K562 (cell line): Measurements from ENCODE around the gene CMTM8. TPM values are rescaled to one million over a fixed set of nuclear protein-coding genes. Genes with fewer than 3 reads are reported as not detected.

Experiments
- ATAC-seq: fragments of 200-7000 bp; cut with Tn5 transposase; 3 replicates; pipeline ENCODE4 v1.9.1; 2020; ENCODE audit warnings: moderate library complexity
- BruUV-seq: library from RNA; stranded (reverse); fragments of 400-500 nt; replicated peaks from 2 replicates; lab custom pipeline; 2021; lab: Mats Ljungman, UMichigan
- CTCF ChIA-PET: fragments of 300-600 bp; formaldehyde crosslinking; extraction: SDS; loops from one replicate; lab custom pipeline; 2021; ENCODE audit warnings: low intra/inter-chr PET ratio; lab: Yijun Ruan, JAX
- POLR2A ChIA-PET: fragments of 300-600, 350-650 bp; sonication (Branson Sonifier 250); formaldehyde crosslinking; extraction: SDS; loops from one replicate; lab custom pipeline; 2021; ENCODE audit warnings: antibody characterized with exemption, inconsistent platforms; lab: Yijun Ruan, JAX
- DNase-seq, 4 experiments: peaks; one replicate each; pipeline versions ENCODE4 v3.0.0 to v3.0.0-alpha.2; 2011 to 2018; ENCODE audit warnings: low spot score in 3 of 4, mixed read lengths in 3 of 4; ENCODE audit errors: extremely low read depth in 1 of 4
- FAIRE-seq: peaks from 2 replicates; lab custom pipeline; 2011; peaks lifted over from hg19 to GRCh38; lab: Jason Lieb, UNC
- H2AFZ ChIP-seq: 2 replicates; pipeline ENCODE4 v1.6.0; 2011; ENCODE audit warnings: low read depth, low read length, control low read depth, inconsistent platforms
- H3K27ac ChIP-seq: fragments of 200-600 bp; 3 replicates; pipeline ENCODE4 v1.8.0; 2011; ENCODE audit warnings: low read depth, mild to moderate bottlenecking, control low read depth, inconsistent platforms, low read length, moderate library complexity, mixed read lengths; ENCODE audit errors: extremely low read depth
- H3K27me3 ChIP-seq, 2 experiments: fragments of 300-600 bp in 1 of 2; 2 replicates in 1 of 2; 3 replicates in 1 of 2; pipeline versions ENCODE4 v1.6.0 to v1.8.0; 2011; ENCODE audit warnings: inconsistent platforms in 2 of 2, low read length in 2 of 2, mild to moderate bottlenecking in 1 of 2, mixed read lengths in 1 of 2, moderate library complexity in 1 of 2; ENCODE audit not compliant: control insufficient read depth in 2 of 2, insufficient read depth in 2 of 2
- H3K36me3 ChIP-seq: fragments of 300-600 bp; 3 replicates; pipeline ENCODE4 v1.8.0; 2011; ENCODE audit warnings: mild to moderate bottlenecking, low read length, inconsistent platforms; ENCODE audit not compliant: control insufficient read depth, insufficient read depth
- H3K4me1 ChIP-seq, 2 experiments: fragments of 200-600 bp in 1 of 2; replicated peaks in 1 of 2; 2 replicates in 1 of 2; 3 replicates in 1 of 2; pipeline versions ENCODE4 v1.5.1 to v1.8.0; 2011; ENCODE audit warnings: inconsistent platforms in 2 of 2, low read length in 2 of 2, mild to moderate bottlenecking in 1 of 2, mixed read lengths in 1 of 2, moderate library complexity in 1 of 2; ENCODE audit not compliant: control insufficient read depth in 2 of 2, insufficient read depth in 2 of 2
- H3K4me2 ChIP-seq: 2 replicates; pipeline ENCODE4 v1.6.1; 2011; ENCODE audit warnings: low read length, control low read depth, inconsistent platforms, mixed read lengths; ENCODE audit not compliant: insufficient read depth
- H3K4me3 ChIP-seq: fragments of 200-600 bp; sonication (generic), shearing (Covaris generic); 2 replicates; pipeline ENCODE4 v1.5.1; 2016; ENCODE audit warnings: control low read depth, inconsistent platforms
- H3K79me2 ChIP-seq: fragments of 200-600 bp; 3 replicates; pipeline ENCODE4 v1.8.0; 2011; ENCODE audit warnings: low read length, inconsistent platforms; ENCODE audit not compliant: control insufficient read depth, insufficient read depth
- H3K9ac ChIP-seq, 2 experiments: 2 replicates each; pipeline versions ENCODE4 v1.6.0 to v1.6.1; 2011; ENCODE audit warnings: low read depth in 2 of 2, low read length in 2 of 2, control low read depth in 1 of 2, inconsistent platforms in 1 of 2, mild to moderate bottlenecking in 1 of 2, mixed read lengths in 1 of 2; ENCODE audit not compliant: insufficient read depth in 1 of 2
- H3K9me1 ChIP-seq: one replicate; pipeline ENCODE4 v1.6.0; 2011; ENCODE audit warnings: inconsistent platforms, mild to moderate bottlenecking, low read length, moderate library complexity; ENCODE audit not compliant: control insufficient read depth, insufficient read depth
- H3K9me3 ChIP-seq: replicated peaks from 2 replicates; pipeline ENCODE4 v1.5.1; 2011; ENCODE audit warnings: low read depth, low read length, inconsistent platforms; ENCODE audit not compliant: control insufficient read depth, insufficient read depth
- H4K20me1 ChIP-seq: replicated peaks from 2 replicates; pipeline ENCODE4 v1.6.1; 2011; ENCODE audit warnings: low read length, inconsistent platforms, mixed read lengths; ENCODE audit not compliant: control insufficient read depth, insufficient read depth
- ARID3A ChIP-seq: IDR thresholded peaks from 2 replicates; pipeline ENCODE4 v1.6.1; 2012; ENCODE audit warnings: low read depth, low read length, improper control_type of control experiment, borderline replicate concordance
- CREBBP ChIP-seq: IDR thresholded peaks from one replicate; pipeline ENCODE4 v1.6.1; 2012; ENCODE audit warnings: low read depth, mild to moderate bottlenecking, control low read depth, inconsistent platforms, low read length
- CTBP1 ChIP-seq: fragments of 450-650 bp; IDR thresholded peaks from 2 replicates; pipeline ENCODE4 v1.6.1; 2016; ENCODE audit warnings: borderline replicate concordance
- CTCF ChIP-seq, 3 experiments: IDR thresholded peaks in 2 of 3; conservative IDR thresholded peaks in 1 of 3; 2 replicates each; pipeline ENCODE4 v1.5.1; 2011 to 2012; ENCODE audit warnings: low read length in 3 of 3, mild to moderate bottlenecking in 3 of 3, control low read depth in 2 of 3, improper control_type of control experiment in 1 of 3, inconsistent platforms in 1 of 3, low read depth in 1 of 3, mixed read lengths in 1 of 3, moderate library complexity in 1 of 3; ENCODE audit not compliant: insufficient read depth in 2 of 3
- FOXK1 ChIP-seq: sonication (generic); formaldehyde crosslinking; IDR thresholded peaks from 2 replicates; pipeline ENCODE4 v1.8.0; 2022; ENCODE audit warnings: missing genetic modification reagents, mild to moderate bottlenecking, borderline replicate concordance
- IFI16 ChIP-seq: fragments of 250-450 bp; sonication (Bioruptor Pico); IDR thresholded peaks from 2 replicates; pipeline ENCODE4 v2.1.2; 2022; ENCODE audit warnings: mild to moderate bottlenecking, inconsistent platforms
- KLF10 ChIP-seq: fragments of 250-450 bp; sonication (Bioruptor Pico); IDR thresholded peaks from 2 replicates; pipeline ENCODE4 v1.6.1; 2021; ENCODE audit warnings: matching md5 sums
- MYC ChIP-seq, 2 experiments: fragments of 250-450 bp in 1 of 2; sonication (Bioruptor Pico) in 1 of 2; IDR thresholded peaks; 2 replicates each; pipeline versions ENCODE4 v1.5.1 to v1.6.1; 2012 to 2021; ENCODE audit warnings: low read depth in 2 of 2, borderline replicate concordance in 1 of 2, improper control_type of control experiment in 1 of 2, low read length in 1 of 2, mild to moderate bottlenecking in 1 of 2, moderate library complexity in 1 of 2
- NR1H2 ChIP-seq: sonication (generic); formaldehyde crosslinking; IDR thresholded peaks from 2 replicates; pipeline ENCODE4 v1.4.0; 2020; ENCODE audit warnings: mild to moderate bottlenecking, missing genetic modification reagents
- RBM17 ChIP-seq: fragments of 200-400 bp; formaldehyde crosslinking; IDR thresholded peaks from 2 replicates; pipeline ENCODE4 v1.6.1; 2017; ENCODE audit warnings: low read depth, mild to moderate bottlenecking, low read length, borderline replicate concordance
- SMC3 ChIP-seq: conservative IDR thresholded peaks from 2 replicates; pipeline ENCODE4 v1.6.1; 2011; ENCODE audit warnings: low read depth, low read length, improper control_type of control experiment; ENCODE audit not compliant: insufficient read depth
- YY1 ChIP-seq, 3 experiments: IDR thresholded peaks; 2 replicates each; pipeline ENCODE4 v1.6.1; 2011; ENCODE audit warnings: low read length in 2 of 3, mild to moderate bottlenecking in 2 of 3, moderate library complexity in 2 of 3, borderline replicate concordance in 1 of 3, control low read depth in 1 of 3, low read depth in 1 of 3; ENCODE audit not compliant: insufficient read depth in 3 of 3, insufficient replicate concordance in 2 of 3, control insufficient read depth in 1 of 3, insufficient read length in 1 of 3; ENCODE audit errors: extremely low read depth in 1 of 3
- ZNF253 ChIP-seq: fragments of 250-450 bp; sonication (Bioruptor Pico); conservative IDR thresholded peaks from 2 replicates; pipeline ENCODE4 v1.6.1; 2021; ENCODE audit warnings: mild to moderate bottlenecking
- ZNF408 ChIP-seq: fragments of 250-450 bp; sonication (Bioruptor Pico); IDR thresholded peaks from 2 replicates; pipeline ENCODE4 v1.4.0; 2020; ENCODE audit warnings: low read depth, mild to moderate bottlenecking, moderate library complexity
- ZNF639 ChIP-seq, 2 experiments: fragments of 200-800 bp in 1 of 2; sonication (Bioruptor generic) in 1 of 2; sonication (generic) in 1 of 2; formaldehyde crosslinking in 1 of 2; IDR thresholded peaks in 1 of 2; conservative IDR thresholded peaks in 1 of 2; 2 replicates each; pipeline versions ENCODE4 v1.5.0 to v1.6.1; 2016 to 2020; ENCODE audit warnings: missing compliant biosample characterization in 1 of 2, missing genetic modification characterization in 1 of 2, missing genetic modification reagents in 1 of 2
- WGBS: fragments of 100-300 bp; shearing (Covaris generic); methylation state at CpG from one replicate; pipeline ENCODE4 v1.1.6; 2016; ENCODE audit warnings: low coverage, mixed read lengths; ENCODE audit not compliant: insufficient coverage; ENCODE audit errors: missing lambda C conversion rate; 5-methylcytosine and 5-hydroxymethylcytosine counted together
- in situ Hi-C: fragments of 300-500 bp; cut with MboI; formaldehyde crosslinking; loops from 4 replicates; pipeline ENCODE4 v1.15.0; 2018; ENCODE audit warnings: inconsistent platforms, mixed read lengths
- intact Hi-C: fragments of 100-400 bp; cut with micrococcal nuclease; formaldehyde crosslinking; loops from 2 replicates; pipeline ENCODE4 v1.14.2; 2022
- polyA plus RNA-seq, 8 experiments: library from polyadenylated mRNA; depleted of rRNA in 4 of 8; stranded (reverse) in 5 of 8; unstranded in 3 of 8; fragments of >200 nt; fragmentation: Nextera tagmentation in 2 of 8; fragmentation: Illumina TruSeq in 1 of 8; extraction: Ambion mirVana in 2 of 8; extraction: Trizol in 1 of 8; gene quantifications; 2 replicates each; pipeline versions ENCODE4 v1.2.1 to v1.2.3, GENCODE V29; 2011 to 2014; ENCODE audit warnings: inconsistent platforms in 1 of 8, missing spikeins in 1 of 8
- total RNA-seq, 7 experiments: library from RNA; depleted of rRNA in 6 of 7; stranded (reverse); fragments of >200 nt in 6 of 7; fragmentation: Illumina TruSeq in 2 of 7; extraction: Trizol in 2 of 7; gene quantifications; 2 replicates each; pipeline versions ENCODE4 v1.2.1 to v1.2.3, GENCODE V29; 2011 to 2021; ENCODE audit warnings: low replicate concordance in 1 of 7

The CMTM8 gene
- total and polyA plus RNA-seq, 9 of the 15 experiments (the other 6 are each of a cell fraction or from before 2014, with no cell fraction given) = not detected

GRCh38 chr3:32326795-32327194 is 88.3 kb downstream of the CMTM8 start (continued):
- no peak for TF ChIP-seq MYC (IDR thresholded peaks at IDR 0.05; ENCODE audit: low read depth, low read length)
- no peak for TF ChIP-seq MYC (CRISPR knock-in tag; IDR thresholded peaks at IDR 0.05; ENCODE audit: borderline replicate concordance, low read depth)
- TF ChIP-seq CREBBP = no peak
- TF ChIP-seq ZNF408 (CRISPR knock-in tag) = no peak
- no peak for TF ChIP-seq FOXK1 (CRISPR knock-in tag)
- no peak for TF ChIP-seq ZNF639 (CRISPR knock-in tag; conservative IDR thresholded peaks at IDR 0.05 in 1 of 2, IDR thresholded peaks at IDR 0.05 in 1 of 2)
- TF ChIP-seq ZNF253 = no peak
- TF ChIP-seq RBM17 = no peak

- peaks cover 4 to 15% of the 10 kb centered on the region in 2 experiments; a peak in 3 of 5 replicates for H3K27me3 ChIP-seq
- ChIA-PET CTCF (no interaction called here), POLR2A (interaction anchor here (1.2 kb wide), 1 partner anchor 10 kb away, joined by 5 read pairs; no protein-coding TSS in a partner anchor)
- intact Hi-C loops = no loop called here
- no peak overlapping the region for H2AFZ ChIP-seq
- in situ Hi-C loops = no loop called here
- H3K27ac ChIP-seq = no peak overlapping the region
- no TSS peak for BruUV-seq
- no peaks in the 10 kb centered on the region for H3K79me2 ChIP-seq
- no peaks in the 10 kb centered on the region for H3K36me3 ChIP-seq
- H3K9ac ChIP-seq = no peak overlapping the region
- DNase-seq (peak in 3 of 4 experiments; percentile 18 to 43 (median 20)), FAIRE-seq (peak; percentile 19), ATAC-seq (peak; percentile 87)
- no peaks in the 10 kb centered on the region for H3K9me1 ChIP-seq
- 0% methylated on average over 4 of the region's 4 CpGs for WGBS
- H3K4me2 ChIP-seq = no peak overlapping the region
- H4K20me1 ChIP-seq = no peaks in the 10 kb centered on the region
- no peaks in the 10 kb centered on the region for H3K9me3 ChIP-seq
- no peaks in the 10 kb centered on the region for H3K4me1 ChIP-seq
- H3K4me3 ChIP-seq = no peak overlapping the region
- TF ChIP-seq CTCF (IDR thresholded peaks at IDR 0.05 in 2 of 3, conservative IDR thresholded peaks at IDR 0.05 in 1 of 3; ENCODE audit: insufficient read depth in 2 of 3, low read depth in 1 of 3, low read length in 3 of 3) (peak; percentile 54 to 57 (median 56)), KLF10 (no peak), CTBP1 (no peak), IFI16 (CRISPR knock-in tag) (no peak), SMC3 (0 out of 2 replicates have a peak, but pooled peaks have one; percentile 17), ARID3A (no peak), NR1H2 (no peak), YY1 (IDR thresholded peaks at IDR 0.05; ENCODE audit: borderline replicate concordance in 1 of 3, control insufficient read depth in 1 of 3, extremely low read depth in 1 of 3, insufficient read depth in 3 of 3, insufficient read length in 1 of 3, insufficient replicate concordance in 2 of 3, low read depth in 1 of 3, low read length in 2 of 3) (no peak)
Observed at GRCh38 chr3:32334675-32335074, 96.2 kb downstream of the CMTM8 start.
